Stimulated activated memory B cell treated with anti-CD40 and anti-IgM and Interleukin-4, amounts not matched to agents 10 μg/mL and 1 μg/mL and 100 μg/mL, for 72 hours (primary cell): ENCODE results near the gene ARMC9.
A peak's percentile ranks its signal among the peaks of the same experiment; 100 is the strongest.

Experiments
- ATAC-seq: fragments of 150-1000 bp; cut with Tn5 transposase; 2 replicates; pipeline ENCODE4 v1.10.0; 2021
- H3K27ac Mint-ChIP-seq: one replicate; pipeline ENCODE4 v1.8.0; 2022; ENCODE audit warnings: mild to moderate bottlenecking, mixed read lengths
- H3K27me3 Mint-ChIP-seq: one replicate; pipeline ENCODE4 v1.8.0; 2022; ENCODE audit warnings: mixed read lengths
- H3K36me3 Mint-ChIP-seq: one replicate; pipeline ENCODE4 v1.8.0; 2022; ENCODE audit warnings: mixed read lengths
- H3K4me1 Mint-ChIP-seq: one replicate; pipeline ENCODE4 v1.8.0; 2022; ENCODE audit warnings: mixed read lengths
- H3K4me3 Mint-ChIP-seq: one replicate; pipeline ENCODE4 v1.8.0; 2022; ENCODE audit warnings: mild to moderate bottlenecking, moderate library complexity, mixed read lengths
- H3K9me3 Mint-ChIP-seq: one replicate; pipeline ENCODE4 v1.8.0; 2022; ENCODE audit warnings: mixed read lengths

The ARMC9 gene

GRCh38 chr2:231379266-231380215, 181.1 kb downstream of the ARMC9 start:
- H3K4me3 Mint-ChIP-seq = no peak overlapping the region
- H3K27ac Mint-ChIP-seq = no peak overlapping the region
- peaks cover 7% of the 10 kb centered on the region for H3K4me1 Mint-ChIP-seq
- H3K9me3 Mint-ChIP-seq = no peaks in the 10 kb centered on the region
- peaks cover 19% of the 10 kb centered on the region for H3K27me3 Mint-ChIP-seq
- H3K36me3 Mint-ChIP-seq = no peaks in the 10 kb centered on the region
- no peak for ATAC-seq

- Mint-ChIP-seq H3K36me3 (peaks cover 6% of the 10 kb centered on the region), H3K27ac (no peak overlapping the region), H3K27me3 (peaks cover 19% of the 10 kb centered on the region), H3K9me3 (peaks cover 6% of the 10 kb centered on the region), H3K4me1 (peaks cover 7% of the 10 kb centered on the region), H3K4me3 (no peak overlapping the region)
- no peak for ATAC-seq
Observed at GRCh38 chr2:231380307-231380706, 181.9 kb downstream of the ARMC9 start.

- Mint-ChIP-seq H3K4me3 (no peak overlapping the region), H3K27me3 (peaks cover 19% of the 10 kb centered on the region), H3K4me1 (peaks cover 7% of the 10 kb centered on the region), H3K36me3 (peaks cover 11% of the 10 kb centered on the region), H3K27ac (no peak overlapping the region), H3K9me3 (peaks cover 12% of the 10 kb centered on the region)
- no peak for ATAC-seq
Observed at GRCh38 chr2:231380991-231381847, 182.8 kb downstream of the ARMC9 start.

GRCh38 chr2:231382116-231382515, 183.7 kb downstream of the ARMC9 start:
- peaks cover 11% of the 10 kb centered on the region for H3K36me3 Mint-ChIP-seq
- H3K9me3 Mint-ChIP-seq = peaks cover 12% of the 10 kb centered on the region
- no peak overlapping the region for H3K27ac Mint-ChIP-seq
- ATAC-seq = peak; percentile 41
- peaks cover 14% of the 10 kb centered on the region for H3K27me3 Mint-ChIP-seq
- H3K4me1 Mint-ChIP-seq = peaks cover 7% of the 10 kb centered on the region
- no peak overlapping the region for H3K4me3 Mint-ChIP-seq

GRCh38 chr2:231383416-231384108, 185.1 kb downstream of the ARMC9 start:
- peaks cover 12% of the 10 kb centered on the region for H3K4me1 Mint-ChIP-seq
- H3K36me3 Mint-ChIP-seq = peaks cover 17% of the 10 kb centered on the region
- peaks cover 12% of the 10 kb centered on the region for H3K9me3 Mint-ChIP-seq
- H3K27ac Mint-ChIP-seq = no peak overlapping the region
- no peak for ATAC-seq
- H3K27me3 Mint-ChIP-seq = peaks cover 10% of the 10 kb centered on the region
- H3K4me3 Mint-ChIP-seq = no peak overlapping the region

- ATAC-seq = no peak
- no peak overlapping the region for H3K27ac Mint-ChIP-seq
- no peak overlapping the region for H3K4me3 Mint-ChIP-seq
- H3K9me3 Mint-ChIP-seq = peaks cover 12% of the 10 kb centered on the region
- H3K36me3 Mint-ChIP-seq = peaks cover 22% of the 10 kb centered on the region
- H3K4me1 Mint-ChIP-seq = peaks cover 12% of the 10 kb centered on the region
- H3K27me3 Mint-ChIP-seq = peaks cover 10% of the 10 kb centered on the region
Observed at GRCh38 chr2:231384109-231384435, 185.6 kb downstream of the ARMC9 start.

GRCh38 chr2:231384970-231385369, 186.5 kb downstream of the ARMC9 start:
- Mint-ChIP-seq H3K27ac (no peak overlapping the region), H3K27me3 (peaks cover 10% of the 10 kb centered on the region), H3K36me3 (peaks cover 28% of the 10 kb centered on the region), H3K9me3 (peaks cover 12% of the 10 kb centered on the region), H3K4me1 (peaks cover 12% of the 10 kb centered on the region), H3K4me3 (no peak overlapping the region)
- ATAC-seq = no peak

- Mint-ChIP-seq H3K4me1 (peaks cover 13% of the 10 kb centered on the region), H3K4me3 (no peak overlapping the region), H3K27me3 (peaks cover 10% of the 10 kb centered on the region), H3K27ac (no peak overlapping the region), H3K9me3 (peaks cover 12% of the 10 kb centered on the region), H3K36me3 (peaks cover 28% of the 10 kb centered on the region)
- no peak for ATAC-seq
Observed at GRCh38 chr2:231385429-231385828, 187.0 kb downstream of the ARMC9 start.

GRCh38 chr2:231386446-231386845, 188.0 kb downstream of the ARMC9 start:
- peaks cover 28% of the 10 kb centered on the region for H3K36me3 Mint-ChIP-seq
- peaks cover 12% of the 10 kb centered on the region for H3K9me3 Mint-ChIP-seq
- H3K4me3 Mint-ChIP-seq = no peak overlapping the region
- H3K27ac Mint-ChIP-seq = no peak overlapping the region
- ATAC-seq = no peak
- peaks cover 22% of the 10 kb centered on the region for H3K4me1 Mint-ChIP-seq
- peaks cover 5% of the 10 kb centered on the region for H3K27me3 Mint-ChIP-seq

GRCh38 chr2:231387904-231388724, 189.7 kb downstream of the ARMC9 start:
- ATAC-seq = no peak
- Mint-ChIP-seq H3K4me3 (no peak overlapping the region), H3K9me3 (peaks cover 12% of the 10 kb centered on the region), H3K36me3 (peaks cover 28% of the 10 kb centered on the region), H3K4me1 (peaks cover 38% of the 10 kb centered on the region), H3K27me3 (no peaks in the 10 kb centered on the region), H3K27ac (no peak overlapping the region)

GRCh38 chr2:231388725-231389346, 190.4 kb downstream of the ARMC9 start:
- Mint-ChIP-seq H3K36me3 (peaks cover 32% of the 10 kb centered on the region), H3K4me1 (peaks cover 40% of the 10 kb centered on the region), H3K4me3 (no peak overlapping the region), H3K9me3 (peaks cover 12% of the 10 kb centered on the region), H3K27me3 (no peaks in the 10 kb centered on the region), H3K27ac (peak overlapping the region; percentile 5)
- ATAC-seq = no peak

- H3K4me3 Mint-ChIP-seq = no peak overlapping the region
- H3K36me3 Mint-ChIP-seq = peaks cover 26% of the 10 kb centered on the region
- H3K9me3 Mint-ChIP-seq = peaks cover 4% of the 10 kb centered on the region
- peak overlapping the region; percentile 99 for H3K27ac Mint-ChIP-seq
- ATAC-seq = no peak
- H3K4me1 Mint-ChIP-seq = peaks cover 53% of the 10 kb centered on the region
- H3K27me3 Mint-ChIP-seq = no peaks in the 10 kb centered on the region
Observed at GRCh38 chr2:231390667-231391066, 192.2 kb downstream of the ARMC9 start.

GRCh38 chr2:231391981-231392380, 193.6 kb downstream of the ARMC9 start:
- peak; percentile 57 for ATAC-seq
- Mint-ChIP-seq H3K27ac (peak overlapping the region; percentile 99), H3K4me3 (peak overlapping the region; percentile 27), H3K36me3 (peaks cover 21% of the 10 kb centered on the region), H3K4me1 (peaks cover 61% of the 10 kb centered on the region), H3K27me3 (no peaks in the 10 kb centered on the region), H3K9me3 (no peaks in the 10 kb centered on the region)
